HuH-7 (cell line): ENCODE data around the gene MYL12A.
"Not testable (repeated sequence)": the region's sequence is repeated elsewhere in the genome, so short reads cannot be mapped to it uniquely, and the experiment has no call there.

Source experiments
- DNase-seq: peaks from one replicate; pipeline ENCODE4 v3.0.0; 2011; ENCODE audit warnings: low spot score

Gene MYL12A

DNA sequence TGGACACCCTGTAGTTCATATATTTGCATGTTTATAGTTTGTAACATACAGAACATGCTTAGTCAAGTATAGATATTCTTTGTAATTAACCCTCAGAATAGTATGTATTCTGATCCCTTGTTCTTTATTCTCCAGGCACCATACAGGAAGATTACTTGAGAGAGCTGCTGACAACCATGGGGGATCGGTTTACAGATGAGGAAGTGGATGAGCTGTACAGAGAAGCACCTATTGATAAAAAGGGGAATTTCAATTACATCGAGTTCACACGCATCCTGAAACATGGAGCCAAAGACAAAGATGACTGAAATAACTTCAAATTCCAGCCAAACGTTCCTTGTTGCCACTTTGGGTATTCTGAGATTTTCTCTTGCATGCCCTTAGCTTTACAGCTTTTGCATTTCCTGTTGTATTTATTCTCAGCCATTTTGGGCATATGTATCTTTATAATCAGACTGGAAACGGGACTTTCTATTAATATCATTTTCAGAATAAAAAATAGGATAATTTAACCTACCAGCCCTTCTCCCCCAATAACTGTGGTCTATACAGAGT lies 8.1 kb downstream of the MYL12A start:
- DNase-seq: no peak

DNA sequence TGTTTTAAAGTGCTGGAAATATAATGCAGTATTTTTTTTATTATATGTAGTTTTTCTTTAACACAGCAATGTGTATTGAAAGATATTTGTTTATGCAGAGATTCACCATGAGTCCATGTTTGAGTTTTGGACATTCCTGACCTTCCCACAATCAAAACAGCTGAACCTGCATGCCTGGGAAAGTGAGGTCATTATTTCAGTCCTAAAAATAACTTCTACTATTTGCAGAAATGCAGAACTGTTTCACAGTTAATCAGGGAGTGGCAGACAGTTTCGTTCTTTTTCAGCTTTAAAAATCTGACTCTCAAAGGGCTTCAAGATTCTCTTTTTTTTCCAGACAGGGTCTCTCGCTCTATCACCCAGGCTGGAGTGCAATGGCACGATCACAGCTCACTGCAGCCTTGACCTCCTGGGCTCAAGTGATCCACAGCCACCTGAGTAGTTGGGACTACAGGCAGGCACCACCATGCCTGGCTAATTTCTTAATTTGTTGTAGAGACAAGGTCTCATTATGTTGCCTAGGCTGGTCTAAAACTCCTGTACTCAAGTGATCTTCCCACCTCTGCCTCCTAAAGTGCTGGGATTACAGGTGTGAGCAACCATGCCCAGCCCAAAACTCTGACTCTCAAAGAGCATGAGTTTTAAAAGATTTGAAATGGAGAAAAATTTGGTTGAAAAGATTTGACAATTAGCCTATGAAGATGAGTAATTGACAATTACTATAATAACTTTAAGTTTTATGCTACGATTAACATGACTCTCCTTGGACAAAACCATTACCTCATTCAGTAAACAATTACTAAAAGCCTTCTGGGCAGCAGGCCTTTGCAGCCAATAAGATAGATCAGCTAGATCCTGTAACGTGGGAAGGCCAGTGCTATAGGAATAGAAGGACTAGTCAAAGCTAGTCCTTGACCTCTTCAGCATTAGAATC lies 9.4 kb downstream of the MYL12A start:
- DNase-seq: no peak

DNA sequence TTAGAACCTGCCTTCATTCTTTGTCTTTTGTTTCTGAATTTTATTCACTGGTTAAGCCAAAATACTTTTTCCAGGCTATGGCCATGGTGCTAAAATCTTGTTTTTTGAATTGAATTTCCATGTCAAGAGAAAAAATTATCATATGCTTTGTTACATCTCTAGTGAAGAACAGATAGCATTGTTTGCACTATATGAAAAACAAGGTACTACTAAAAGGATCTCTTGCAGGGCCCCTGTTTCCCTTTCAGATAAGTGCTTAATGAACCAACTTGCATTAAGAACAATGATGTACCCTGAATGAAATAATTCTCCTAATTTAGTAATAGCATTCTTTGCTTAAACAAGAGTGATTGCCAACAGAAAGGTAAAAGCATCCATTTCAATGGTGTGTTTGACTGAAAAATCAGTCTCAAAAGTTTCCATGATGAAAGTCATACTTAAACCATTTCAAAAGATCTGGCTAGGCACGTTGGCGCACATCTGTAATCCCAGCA lies 10.1 kb downstream of the MYL12A start:
- DNase-seq: no peak

DNA sequence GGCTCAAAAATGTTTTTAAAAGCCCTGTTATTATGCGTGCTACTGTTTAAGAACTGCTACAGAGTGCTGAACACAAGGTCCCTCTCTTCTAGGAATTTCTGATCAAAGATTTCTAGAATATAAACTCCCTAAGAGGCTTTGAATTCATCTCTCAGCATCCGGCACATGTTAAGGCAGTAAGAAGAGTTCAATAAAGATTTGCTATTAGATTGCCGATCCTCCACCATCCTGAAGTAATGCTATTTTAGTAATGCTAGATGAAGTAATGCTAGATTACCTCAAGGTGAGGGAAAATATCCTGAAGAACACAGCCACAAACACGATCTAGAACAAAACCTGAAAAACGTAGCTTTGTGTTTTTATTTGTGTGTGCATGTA lies 13.4 kb downstream of the MYL12A start:
- no peak for DNase-seq

DNA sequence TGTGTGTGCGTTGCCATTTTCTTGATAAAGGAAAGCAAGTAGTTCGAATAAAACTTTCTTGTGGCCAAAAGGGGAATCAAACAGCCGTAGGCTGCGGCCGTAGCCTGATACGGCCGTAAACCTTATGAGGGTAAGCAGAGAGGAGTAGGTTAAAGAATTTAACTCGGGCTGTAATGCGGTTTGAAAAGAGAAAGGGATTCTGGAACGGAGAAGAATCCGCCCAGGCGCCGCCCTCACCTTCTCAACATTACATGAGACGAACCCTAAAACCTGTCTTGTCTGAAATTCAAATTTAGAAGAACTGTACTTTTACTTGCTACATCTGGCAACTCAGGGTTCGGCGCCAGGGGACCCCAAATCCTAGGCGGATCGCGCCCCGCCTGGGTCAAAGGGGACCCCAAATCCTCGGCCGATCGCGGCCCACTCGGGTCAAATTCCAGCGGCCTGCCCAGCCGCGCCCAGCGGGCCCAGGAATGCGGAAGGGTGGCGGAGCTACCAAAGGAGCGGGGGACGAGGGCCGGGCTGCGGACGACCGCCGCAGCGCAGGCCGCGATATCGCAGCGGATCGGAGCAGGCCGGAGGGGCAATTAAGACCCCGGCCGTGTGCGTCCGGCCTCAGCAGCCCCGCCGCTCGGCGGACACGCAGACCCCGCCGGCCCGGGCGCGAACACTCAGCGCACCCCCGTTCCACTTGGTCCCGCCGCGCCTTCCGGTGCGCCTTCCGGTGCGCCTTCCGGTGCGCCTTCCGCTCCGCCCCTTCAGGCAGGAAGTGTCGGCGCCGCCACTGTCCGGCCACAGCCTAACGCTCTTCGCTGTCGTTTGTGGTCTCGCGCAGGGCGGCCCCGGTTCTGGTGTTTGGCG lies 14.0 kb downstream of the MYL12A start, which contains the start of gene MYL12B:
Gene MYL12B (plus strand): TSS at position 761 of the 861 bp plus-strand sequence. CDS start 10,766 bp downstream, outside the sequence.
- DNase-seq: peak; percentile 78

DNA sequence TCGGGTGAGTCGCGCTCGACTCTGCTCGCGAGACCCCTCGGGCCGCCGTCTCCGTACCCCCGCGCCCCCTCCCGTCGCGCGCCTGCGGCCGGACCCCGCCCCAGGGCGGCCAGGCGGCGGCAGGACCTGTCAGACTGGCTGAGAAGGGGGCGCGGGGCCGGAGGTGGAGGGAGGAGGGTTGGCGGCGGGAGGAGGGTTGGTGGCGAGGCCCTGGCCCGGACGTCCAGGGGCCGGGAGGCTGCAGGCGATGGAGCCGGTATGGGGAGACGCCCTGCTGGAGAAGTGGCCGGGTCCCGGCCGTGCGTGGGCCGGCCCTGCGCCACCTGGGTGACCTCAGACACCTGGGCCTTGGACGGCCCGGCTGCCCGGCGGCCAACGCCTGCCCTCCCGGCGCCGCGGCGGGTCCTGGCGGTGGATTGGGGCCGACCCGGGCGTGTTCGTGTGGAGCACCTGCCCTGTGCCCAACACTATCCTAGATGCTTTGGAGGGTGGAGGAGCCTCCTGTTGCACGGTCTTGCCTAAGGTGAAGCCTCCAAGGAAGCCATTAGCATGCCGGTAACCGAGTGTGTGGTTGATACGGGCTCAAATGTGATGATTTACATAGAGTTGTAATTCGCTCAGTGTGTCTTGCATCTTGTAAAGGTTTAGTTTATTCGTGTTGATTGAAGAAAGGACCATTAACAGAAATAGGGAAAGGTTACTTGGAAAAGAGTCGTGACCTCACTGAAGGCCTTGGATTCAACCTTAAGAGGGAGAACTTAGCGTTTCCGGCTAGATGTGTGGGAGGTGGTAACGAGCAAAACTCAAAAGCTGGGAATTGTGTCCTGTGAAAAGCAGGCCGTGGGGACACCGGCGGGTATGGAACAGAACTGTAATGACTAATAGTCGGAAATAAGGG lies 14.9 kb downstream of the MYL12A start:
- DNase-seq: no peak

DNA sequence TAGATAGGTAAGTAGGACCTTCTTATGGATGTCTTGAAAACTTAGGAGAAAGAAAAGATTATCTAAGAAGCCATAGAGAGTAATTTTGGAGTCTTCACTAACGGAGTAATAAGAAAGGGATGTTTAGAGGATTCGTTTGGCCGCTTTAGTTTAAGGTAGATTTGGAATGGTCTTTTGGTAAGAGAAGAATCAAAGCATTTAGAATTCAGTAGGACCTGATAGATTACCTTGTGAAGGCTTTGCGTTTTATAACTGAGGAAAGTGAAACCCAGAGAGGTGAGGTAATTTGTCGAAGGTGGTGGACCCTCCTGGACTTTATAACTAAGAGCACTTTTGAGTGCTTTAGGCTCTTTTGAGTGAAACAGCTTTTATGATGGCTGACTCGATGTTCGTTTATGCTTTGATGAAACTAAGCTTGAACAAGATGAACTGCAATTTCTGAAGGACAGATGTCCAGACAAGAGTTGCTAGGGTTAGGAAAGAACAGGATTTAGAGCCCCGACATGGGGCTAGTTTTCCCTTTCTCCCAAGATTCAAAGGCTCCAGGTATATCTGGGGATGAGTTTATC lies 15.6 kb downstream of the MYL12A start:
- DNase-seq: no peak

DNA sequence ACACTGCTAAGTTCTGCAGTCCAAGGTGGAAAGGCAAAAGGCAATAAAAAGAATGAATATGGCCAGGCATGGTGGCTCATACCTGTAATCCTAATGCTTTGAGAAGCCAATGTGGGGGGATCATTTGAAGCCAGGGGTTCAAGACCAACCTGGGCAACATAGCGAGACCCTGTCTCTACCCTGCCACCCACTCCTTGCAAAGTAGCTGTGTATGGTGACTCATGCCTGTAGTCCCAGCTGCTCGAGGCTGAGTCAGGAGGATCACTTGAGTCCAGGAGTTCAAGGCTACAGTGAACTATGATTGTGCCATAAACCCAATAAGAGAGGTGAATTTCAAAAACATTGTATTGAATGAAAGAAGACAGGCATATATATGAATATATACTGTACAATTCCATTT lies 16.8 kb downstream of the MYL12A start:
- no peak for DNase-seq

DNA sequence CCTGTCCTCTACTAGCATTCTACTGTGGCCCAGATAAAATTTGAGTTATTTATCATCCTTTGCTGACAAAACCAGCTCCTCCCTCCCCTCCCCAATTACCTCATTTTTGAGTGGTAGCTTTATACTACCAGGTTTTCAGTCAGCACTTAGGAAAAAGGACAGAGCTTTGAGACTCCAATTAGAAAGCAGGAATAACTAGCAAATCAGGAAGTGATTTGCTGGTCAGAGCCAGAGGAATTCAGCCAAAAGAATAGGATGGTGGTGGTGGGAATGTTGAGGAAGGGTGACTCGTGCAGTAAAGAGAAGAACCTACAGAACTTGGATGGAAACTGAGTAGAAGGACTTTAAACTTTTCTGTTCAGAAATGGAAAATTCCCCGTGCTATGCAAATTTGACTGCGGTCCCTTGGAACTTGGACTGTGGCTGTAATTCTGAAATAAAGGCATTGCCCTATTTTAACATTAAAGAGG lies 18.0 kb downstream of the MYL12A start:
- DNase-seq: peak; percentile 41

DNA sequence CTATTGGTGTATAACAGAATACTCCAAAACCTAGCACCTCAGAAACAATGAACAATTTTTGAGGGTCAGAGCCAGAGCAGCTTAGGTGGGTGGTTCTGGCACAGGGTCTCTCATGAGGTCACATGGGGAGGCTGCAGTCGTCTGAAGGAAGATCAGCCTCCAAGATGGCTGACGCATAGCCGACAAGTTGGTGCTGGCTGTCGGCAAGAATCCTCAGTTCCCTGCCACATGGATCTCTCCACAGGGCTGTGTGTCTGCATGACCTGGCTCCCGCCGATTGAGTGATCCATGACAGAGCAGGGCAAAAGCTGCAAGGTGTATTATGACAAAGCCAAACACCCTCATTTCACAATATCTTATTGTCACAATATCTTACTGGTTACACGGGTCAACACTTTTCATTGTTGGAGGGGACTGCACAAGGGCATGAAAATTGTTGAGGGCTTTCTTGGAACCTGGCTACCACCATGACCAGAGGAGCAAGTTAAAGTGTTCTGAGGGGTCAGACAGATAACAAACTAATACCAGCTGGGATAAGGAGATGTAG lies 18.5 kb downstream of the MYL12A start:
- DNase-seq: no peak

DNA sequence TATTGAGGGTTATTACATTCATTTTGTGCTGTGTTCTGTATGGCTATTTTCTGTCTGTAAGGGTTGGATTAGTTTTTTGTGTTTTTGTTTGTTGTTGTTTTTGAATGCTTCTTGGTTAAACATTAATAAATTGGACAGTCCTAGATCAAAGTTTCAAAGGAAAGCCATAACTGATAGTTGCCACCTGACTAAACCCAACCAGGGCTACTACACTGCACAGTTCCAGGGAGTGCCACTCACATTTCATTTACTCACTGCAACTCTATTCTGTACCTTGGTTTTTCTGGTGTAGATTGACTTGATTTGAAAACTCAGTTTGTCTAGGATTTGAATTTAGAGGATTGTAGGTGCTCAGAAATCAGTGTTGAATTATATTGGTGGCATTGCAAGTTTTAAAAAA lies 20.7 kb downstream of the MYL12A start:
- no peak for DNase-seq

DNA sequence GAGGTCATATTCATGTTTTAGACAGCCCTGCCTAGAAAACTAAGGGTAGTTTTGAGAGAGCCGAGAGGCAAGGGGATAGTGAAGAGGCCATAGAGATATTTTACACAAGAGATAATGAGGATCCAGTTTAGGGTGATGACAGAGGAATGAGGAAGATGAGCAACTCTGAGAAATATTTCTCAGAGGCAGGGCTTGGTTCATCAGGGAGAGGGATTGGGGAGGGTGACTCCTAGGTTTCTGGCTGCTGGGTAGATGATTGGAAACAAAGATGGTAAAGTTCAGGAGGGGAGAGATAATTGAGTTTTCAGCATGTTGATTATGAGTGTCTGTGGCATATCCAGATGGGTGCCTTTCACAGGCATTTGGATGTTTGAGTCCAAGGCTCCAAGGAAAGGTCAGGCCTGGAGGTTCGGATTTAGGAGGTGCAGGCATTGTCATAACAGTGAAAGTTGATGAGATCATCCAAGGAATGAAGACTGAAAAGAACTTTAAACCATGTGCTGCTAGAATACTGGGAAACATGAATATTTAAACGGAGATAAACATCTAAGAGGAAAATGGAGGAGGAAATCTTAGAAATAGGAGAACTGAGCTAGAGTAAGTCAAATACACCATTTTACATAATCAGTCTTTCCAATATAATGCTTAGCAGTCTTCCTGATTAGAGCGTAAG lies 21.8 kb downstream of the MYL12A start:
- DNase-seq: no peak

DNA sequence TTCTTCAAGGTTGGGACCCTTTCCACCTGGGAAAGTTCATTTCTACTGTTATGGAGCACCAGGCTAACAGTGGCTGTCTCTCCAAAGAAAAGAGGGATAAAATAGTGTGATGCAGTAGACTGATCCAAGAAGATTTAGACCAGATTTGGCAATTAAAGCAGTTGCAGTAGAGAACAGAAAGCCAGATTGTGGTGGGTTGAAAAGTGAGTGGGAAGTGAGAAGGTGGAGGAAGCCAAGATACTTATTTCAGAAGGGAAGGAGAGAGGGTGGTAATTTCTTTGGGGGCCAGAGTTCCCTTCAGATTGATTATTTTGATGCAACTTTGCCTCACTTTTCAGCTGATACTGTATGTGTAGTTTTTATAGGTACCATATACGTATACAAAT lies 22.3 kb downstream of the MYL12A start:
- DNase-seq: no peak

DNA sequence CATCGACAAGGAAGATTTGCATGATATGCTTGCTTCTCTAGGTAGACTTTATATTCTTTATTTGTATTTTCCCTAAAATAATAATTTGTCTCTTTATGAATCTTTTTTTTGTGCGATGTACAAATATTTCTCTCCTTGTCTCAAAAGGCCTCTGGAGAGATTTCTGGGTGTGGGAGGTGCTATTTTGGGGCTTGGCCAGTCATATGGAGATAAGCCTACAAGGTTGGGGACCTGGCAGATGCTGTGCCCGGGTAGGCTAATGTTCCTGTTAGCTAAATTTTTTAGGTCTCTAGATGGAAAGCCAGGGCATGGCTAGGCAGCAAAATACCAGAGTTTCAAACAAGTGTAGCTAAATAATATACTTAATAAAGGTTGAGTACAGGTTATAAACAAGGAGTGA lies 25.4 kb downstream of the MYL12A start:
- no peak for DNase-seq

DNA sequence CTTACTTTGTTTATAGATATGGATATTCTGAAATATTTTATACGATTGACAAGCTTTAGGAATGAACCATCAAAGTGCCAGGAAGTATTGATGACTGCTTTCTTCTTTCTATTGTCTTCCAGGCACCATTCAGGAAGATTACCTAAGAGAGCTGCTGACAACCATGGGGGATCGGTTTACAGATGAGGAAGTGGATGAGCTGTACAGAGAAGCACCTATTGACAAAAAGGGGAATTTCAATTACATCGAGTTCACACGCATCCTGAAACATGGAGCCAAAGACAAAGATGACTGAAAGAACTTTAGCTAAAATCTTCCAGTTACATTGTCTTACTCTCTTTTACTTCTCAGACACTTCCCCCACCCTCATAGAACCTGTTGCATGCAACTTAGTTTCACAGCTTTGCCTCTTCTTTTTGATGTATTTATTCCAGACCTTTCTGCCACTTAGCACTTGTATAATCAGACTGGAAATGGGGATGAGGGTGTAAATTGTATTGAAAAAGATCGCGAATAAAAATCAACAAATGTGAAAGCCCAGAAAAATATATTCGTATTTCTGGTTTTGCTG lies 30.1 kb downstream of the MYL12A start:
- DNase-seq: not testable (repeated sequence)

DNA sequence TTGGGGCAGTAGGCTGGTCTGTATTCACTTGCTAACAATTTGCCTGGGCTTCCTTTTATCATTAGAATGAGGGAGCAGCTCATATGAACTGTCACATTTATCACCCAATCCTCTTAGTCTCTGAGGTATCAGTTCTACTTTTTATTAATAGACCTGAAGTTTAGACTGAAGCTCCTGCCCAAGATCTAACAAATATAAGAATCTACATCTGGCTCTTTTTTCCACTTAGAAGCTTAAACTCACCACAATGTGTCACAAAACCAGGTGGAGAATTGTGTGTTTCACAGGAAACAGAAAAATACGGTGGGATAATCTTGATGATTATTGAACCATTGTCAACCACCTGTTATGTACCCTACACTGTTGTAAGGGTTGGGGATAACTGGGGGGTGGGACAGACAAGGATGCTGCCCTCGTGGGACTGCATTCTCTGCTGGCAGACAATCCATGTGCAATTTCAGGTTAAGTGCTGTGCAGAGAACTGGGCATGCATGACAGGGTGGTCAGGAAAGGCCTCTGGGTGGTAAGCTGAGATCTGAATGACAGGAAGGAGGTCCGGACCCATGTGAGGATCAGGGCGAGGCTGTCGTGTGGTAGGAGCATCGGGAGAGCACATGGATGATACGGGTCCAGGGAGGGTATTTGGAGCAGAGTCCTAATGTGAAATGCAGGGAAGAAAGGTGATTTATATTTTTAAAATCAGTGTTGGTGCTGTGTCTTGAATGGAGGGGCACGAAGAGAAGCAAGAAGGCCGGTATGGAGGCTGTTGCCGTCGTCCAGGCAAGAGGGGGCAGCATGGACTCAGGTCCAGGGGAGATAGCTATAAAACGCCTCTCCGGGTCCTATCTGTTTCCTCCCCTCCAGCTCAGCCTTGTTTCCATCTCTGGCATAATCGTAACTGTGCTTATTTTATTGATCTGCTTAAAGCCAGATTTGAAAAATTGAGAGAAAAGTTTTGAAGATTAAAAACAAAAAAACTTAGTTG lies 31.9 kb downstream of the MYL12A start:
- no peak for DNase-seq

DNA sequence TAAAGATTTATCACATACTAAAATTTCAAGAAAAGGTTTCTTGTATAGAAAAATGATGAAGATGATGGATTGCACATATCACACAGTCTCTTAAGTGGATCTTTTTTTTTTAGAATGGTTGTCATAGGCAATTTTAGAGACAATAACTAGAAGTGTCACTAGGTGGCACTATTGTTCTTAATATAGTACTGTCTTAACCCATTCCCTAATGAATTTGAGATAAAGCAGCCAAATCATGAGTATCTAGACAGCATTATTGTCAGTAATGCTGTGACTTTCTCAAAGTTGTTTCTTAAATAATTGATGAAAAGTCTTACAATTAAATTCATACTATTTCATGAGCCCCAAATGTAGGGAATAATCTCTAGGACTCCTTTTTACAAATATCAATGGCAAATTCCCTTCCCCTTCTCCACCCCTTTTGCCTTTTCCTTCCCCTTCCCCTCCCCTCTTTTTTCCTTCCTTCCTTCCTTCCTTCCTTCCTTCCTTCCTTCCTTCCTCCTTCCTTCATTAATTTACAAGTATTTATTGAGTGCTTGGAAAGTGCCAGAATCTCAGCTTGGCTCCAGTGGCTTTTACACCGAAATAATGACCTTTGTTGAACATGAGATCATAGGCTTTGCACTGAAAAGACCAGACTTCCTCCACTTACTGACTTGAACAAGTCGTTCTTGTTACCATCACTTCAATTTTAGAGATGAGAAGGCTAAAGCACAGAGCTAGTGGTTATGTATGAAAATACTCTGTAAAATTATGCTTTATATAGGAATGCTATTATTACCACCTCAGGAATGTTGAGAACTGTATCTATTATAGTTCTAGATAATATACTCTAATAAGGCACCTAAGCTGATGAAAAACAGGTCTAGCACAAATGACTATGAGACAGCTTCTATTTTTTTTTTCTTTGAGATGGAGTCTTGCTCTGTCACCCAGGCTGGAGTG lies 34.1 kb downstream of the MYL12A start:
- DNase-seq: no peak
